ENCODE measurements around the gene ZG16B.

DNA sequence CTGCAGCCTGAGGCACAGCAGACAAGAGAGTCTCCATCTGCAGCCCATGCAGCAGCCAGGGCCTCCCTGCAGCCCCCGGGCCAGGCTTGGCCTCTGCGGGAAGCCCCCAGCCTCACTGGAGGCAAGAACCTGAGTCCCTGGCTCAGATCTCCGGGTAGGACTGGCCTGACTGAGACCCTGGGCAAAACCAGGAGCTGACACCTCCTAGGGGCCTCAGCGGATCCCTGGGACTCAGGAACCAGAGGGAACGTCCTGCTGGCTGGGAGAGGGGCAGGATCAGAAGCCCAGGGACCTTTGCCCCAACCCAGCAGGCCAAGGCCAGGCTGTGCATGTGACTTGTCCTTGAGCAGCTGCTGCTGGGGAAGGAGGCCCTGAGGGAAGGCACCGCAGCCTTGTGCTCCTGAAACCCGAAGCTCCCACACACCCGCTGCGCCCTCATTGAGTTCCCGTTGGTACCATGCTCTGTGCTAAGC lies 14.8 kb upstream of the ZG16B start:
- no peak for TF ChIP-seq POLR2A (IDR thresholded peaks at IDR 0.05)
- TF ChIP-seq, protein P1, sequence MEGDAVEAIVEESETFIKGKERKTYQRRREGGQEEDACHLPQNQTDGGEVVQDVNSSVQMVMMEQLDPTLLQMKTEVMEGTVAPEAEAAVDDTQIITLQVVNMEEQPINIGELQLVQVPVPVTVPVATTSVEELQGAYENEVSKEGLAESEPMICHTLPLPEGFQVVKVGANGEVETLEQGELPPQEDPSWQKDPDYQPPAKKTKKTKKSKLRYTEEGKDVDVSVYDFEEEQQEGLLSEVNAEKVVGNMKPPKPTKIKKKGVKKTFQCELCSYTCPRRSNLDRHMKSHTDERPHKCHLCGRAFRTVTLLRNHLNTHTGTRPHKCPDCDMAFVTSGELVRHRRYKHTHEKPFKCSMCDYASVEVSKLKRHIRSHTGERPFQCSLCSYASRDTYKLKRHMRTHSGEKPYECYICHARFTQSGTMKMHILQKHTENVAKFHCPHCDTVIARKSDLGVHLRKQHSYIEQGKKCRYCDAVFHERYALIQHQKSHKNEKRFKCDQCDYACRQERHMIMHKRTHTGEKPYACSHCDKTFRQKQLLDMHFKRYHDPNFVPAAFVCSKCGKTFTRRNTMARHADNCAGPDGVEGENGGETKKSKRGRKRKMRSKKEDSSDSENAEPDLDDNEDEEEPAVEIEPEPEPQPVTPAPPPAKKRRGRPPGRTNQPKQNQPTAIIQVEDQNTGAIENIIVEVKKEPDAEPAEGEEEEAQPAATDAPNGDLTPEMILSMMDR (IDR thresholded peaks at IDR 0.05), result no peak
